GM18511 (cell line): ENCODE data around the gene SPTB.

ENCODE experiments used
- ATAC-seq: cut with Tn5 transposase; IDR thresholded peaks from one replicate; pipeline ENCODE4 v1.9.1; 2021; ENCODE audit warnings: mild to moderate bottlenecking, moderate library complexity; ENCODE audit not compliant: unreplicated experiment

The SPTB gene

GRCh38 chr14:64792871-64793560, 86.7 kb downstream of the SPTB start:
- ATAC-seq: no peak

GRCh38 chr14:64792231-64792630, 87.5 kb downstream of the SPTB start:
- no peak for ATAC-seq

DNA sequence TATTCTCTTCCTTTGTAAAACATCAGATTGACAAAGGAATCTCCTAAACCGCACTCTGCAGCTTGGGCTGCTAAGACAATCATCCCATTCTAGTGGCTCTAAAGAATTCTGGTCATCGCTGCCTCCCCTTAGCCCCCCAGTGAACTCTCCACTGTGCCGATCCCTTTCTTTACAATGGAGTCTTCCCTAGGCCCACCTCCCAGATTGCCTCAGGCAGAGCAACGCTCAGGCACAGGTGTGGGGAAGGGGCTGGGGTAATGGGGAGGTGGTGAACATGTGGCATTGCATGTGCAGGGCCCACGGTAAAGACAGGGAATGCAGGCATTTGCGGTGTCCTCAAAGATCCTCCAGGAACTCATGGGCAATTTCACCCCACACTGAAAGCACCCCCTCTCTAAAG, 89.2 kb downstream of the SPTB start:
- no peak for ATAC-seq

DNA sequence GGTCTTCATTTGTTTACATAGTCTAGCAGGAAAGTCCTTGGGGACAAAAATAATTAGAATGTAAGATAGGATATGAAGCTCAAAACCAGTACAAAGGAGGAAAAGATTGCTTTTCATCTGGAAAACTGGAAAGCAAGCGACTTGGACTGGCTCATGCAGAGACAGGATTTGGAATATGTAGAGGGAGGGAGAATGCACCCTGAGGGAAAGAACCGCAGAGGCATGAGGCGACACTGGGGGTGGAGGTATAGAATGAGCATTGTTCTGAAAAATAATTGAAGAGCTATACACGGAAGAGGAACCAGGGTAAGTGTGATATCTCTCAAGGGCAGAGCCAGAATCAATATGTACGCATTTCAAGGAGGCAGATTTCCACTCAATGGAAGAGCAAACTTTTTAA, 90.0 kb downstream of the SPTB start:
- no peak for ATAC-seq

DNA sequence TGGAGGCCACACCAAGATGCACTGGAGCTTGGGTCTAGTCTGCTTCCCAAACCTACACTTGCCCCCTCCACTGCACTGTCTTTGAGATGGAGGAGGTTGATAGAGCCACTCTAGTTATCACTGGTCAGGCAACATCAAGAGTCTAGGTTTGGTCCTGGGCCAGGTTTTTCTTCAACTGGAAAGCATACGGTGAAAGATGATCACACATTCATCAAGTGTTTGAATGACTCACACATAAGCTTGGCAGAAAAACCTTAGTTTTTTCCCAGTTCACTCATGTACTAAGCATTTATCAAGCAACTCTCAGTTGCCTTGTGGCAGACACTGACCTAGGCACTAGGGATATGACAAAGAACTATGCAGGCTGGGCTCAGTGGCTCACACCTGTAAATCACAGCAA, 91.0 kb downstream of the SPTB start:
- no peak for ATAC-seq

GRCh38 chr14:64787619-64788018, 92.1 kb downstream of the SPTB start:
- no peak for ATAC-seq

- no peak for ATAC-seq
Observed at GRCh38 chr14:64786296-64787149, 93.2 kb downstream of the SPTB start.

GRCh38 chr14:64784006-64784405, 95.7 kb downstream of the SPTB start:
- no peak for ATAC-seq

DNA sequence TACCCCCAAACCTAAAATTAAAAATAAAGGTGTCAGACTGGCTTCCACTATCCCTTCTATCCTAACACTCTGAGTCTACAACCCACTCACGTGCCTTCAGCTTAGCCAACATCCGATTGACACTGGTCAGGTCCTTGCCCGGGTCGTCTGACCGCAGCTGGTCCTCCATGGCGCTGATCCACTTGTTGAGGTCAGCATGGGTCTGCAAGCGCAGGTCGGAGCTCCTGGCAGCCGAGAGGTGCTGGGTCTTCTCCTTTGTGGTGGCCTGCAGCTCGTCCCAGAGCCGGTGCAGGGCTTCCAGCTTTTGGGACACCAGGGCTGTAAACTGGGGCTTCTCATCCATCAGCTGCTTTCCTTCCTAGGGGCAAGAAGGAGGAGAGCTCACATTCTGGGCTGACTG, 97.5 kb downstream of the SPTB start:
- no peak for ATAC-seq

- ATAC-seq: no peak
Observed at GRCh38 chr14:64779472-64779871, 100.2 kb downstream of the SPTB start.

DNA sequence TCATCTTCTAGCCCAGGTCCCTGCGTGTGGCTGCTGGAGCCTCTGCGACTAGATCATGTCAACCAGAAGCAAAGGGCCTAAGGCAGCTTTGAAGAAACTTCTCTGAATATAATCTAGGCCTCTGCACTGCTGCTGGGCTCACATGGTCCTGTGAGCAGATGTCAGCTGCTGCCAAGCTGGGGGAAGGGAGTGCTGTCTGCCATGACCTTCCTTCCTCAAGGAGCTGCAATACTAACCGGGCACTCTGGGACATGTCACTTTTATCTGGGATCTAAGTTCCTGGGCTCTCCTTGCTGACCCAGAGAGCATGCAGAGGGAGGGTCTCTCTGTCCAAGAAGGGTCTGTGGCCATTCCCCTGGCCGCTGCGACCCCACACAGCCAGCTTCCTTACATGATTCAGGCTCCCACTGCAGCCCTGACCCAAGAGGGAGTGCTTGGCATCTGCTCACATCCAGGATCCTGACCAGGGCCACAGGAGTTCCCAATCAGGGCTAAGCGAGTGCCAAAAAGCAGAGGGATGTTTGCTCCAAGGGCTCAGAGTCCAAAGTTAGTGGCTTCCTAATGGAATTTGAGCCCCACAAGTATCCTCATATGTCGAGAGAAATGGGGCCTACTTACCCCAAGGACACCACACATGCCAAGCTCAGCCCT, 101.5 kb downstream of the SPTB start:
- ATAC-seq: no peak

- no peak for ATAC-seq
Observed at GRCh38 chr14:64777461-64777860, 102.2 kb downstream of the SPTB start.

DNA sequence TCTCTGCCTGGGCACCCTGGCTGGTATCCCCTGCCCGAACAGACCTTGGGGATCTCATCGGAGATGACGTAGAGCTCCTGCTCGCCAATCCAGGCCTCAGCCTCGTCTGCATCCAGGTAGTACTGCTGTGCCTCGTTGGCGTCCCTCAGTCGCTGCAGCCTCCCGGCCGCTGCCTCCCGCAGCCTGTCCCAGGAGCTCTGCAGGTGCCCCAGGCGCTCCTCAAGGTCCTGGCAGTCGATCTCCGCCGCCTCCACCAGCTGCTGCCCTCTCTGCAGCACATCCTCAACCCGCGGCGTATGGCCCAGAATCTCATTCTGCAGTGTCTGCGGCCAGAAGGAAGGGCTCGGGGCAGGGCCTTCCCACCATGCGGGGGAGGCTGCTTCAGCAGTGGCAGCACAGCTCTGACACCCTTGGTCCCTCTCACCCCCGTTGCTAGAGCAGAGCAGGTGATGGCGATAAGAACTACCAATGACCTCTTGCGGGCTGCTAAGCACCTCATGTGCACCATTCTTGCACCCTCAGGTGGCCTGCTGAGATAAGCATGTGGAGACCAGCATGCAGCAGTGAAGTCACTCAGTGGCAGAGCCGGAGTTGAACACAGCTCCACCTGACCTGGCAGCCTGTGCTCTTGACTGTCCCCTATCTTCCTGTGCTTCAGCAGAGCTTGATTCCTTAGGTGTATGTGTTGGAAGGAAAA, 104.5 kb downstream of the SPTB start:
- ATAC-seq: no peak

- no peak for ATAC-seq
Observed at GRCh38 chr14:64774272-64774671, 105.4 kb downstream of the SPTB start.

DNA sequence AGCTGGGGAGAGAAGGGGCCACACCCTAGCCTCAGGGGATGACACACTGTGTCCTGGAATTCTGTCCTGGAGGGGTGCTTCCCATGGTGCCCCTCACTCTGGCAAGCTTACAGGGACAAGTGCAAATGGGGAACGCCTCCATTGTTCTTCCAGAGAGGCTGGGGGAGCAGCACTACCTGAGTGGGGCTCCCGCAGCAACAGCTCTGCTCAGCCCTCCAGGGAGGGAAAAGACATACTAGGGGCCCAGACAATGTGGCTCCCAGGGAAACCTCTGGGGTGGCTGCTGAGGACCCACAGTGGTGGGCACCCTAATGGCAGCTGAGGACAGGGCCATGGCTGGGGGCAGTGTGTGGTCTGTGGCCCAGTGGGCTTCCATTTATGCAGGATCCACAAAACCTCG, 106.1 kb downstream of the SPTB start:
- ATAC-seq: no peak

DNA sequence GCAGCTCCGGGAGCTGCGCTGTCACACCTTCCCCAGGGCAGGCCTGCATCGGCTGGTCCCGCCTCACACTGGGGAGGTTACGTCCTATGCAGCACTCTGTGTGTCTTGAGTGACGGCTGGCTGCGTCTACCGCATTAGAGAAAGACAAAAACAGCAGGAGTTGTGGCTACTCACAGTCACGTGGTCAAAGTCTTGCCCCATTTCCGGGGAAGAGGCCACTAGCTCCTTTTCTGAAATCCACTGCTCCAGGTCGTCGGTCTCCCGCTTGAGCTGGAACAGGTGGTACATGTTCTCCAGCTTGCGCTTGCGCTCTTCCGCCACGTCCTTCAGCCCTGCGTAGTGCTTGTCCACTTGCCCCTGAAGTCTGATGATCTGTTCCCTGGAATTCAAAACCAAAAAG, 106.7 kb downstream of the SPTB start:
- ATAC-seq: no peak

DNA sequence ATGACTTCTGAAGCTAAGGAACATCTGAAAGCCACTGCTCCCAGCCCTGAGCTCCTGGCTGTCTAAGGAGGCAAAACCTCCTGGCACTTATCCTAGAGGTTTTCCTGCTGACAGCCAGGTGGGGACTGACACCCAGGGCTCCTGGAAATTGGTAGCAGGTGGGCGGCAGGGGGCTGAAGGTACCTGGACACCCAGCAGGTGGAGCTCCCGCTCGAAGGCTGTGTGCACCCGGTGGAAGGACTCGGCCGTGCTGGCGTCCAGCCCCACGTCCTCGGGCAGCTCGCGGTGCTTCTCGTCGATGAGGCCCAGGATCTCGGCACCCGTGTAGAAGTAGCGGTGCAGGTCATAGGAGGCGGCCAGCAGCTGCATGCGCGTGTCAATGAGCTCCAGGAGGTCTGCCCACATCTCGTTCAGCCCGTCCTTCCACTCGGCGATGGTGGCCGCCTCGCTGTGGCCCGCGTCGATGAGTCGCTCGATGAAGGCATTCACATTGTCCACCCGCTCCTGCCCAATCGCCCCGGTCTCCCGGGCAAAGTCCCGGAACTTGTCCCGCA, 107.2 kb downstream of the SPTB start:
- no peak for ATAC-seq

- no peak for ATAC-seq
Observed at GRCh38 chr14:64771161-64771560, 108.5 kb downstream of the SPTB start.

DNA sequence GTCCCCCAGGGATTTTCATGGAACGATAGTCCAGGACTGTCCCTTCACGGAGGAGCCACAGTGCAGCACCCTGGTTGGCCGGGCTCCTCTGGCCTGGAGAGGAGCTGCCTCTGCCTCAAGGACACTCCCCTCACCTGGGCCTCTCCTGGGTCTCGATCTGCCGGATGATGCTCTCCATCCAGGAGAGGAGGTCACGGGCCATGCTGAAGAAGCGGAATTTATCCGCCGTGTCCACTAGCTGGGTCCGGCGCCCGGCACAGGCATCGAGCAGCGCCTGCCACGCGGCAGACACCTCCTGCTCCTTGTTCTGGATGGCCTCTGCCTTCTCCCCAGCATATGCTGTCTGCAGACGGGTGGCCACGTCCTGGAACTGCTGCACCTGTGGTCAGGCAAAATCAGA, 109.0 kb downstream of the SPTB start:
- ATAC-seq: no peak

DNA sequence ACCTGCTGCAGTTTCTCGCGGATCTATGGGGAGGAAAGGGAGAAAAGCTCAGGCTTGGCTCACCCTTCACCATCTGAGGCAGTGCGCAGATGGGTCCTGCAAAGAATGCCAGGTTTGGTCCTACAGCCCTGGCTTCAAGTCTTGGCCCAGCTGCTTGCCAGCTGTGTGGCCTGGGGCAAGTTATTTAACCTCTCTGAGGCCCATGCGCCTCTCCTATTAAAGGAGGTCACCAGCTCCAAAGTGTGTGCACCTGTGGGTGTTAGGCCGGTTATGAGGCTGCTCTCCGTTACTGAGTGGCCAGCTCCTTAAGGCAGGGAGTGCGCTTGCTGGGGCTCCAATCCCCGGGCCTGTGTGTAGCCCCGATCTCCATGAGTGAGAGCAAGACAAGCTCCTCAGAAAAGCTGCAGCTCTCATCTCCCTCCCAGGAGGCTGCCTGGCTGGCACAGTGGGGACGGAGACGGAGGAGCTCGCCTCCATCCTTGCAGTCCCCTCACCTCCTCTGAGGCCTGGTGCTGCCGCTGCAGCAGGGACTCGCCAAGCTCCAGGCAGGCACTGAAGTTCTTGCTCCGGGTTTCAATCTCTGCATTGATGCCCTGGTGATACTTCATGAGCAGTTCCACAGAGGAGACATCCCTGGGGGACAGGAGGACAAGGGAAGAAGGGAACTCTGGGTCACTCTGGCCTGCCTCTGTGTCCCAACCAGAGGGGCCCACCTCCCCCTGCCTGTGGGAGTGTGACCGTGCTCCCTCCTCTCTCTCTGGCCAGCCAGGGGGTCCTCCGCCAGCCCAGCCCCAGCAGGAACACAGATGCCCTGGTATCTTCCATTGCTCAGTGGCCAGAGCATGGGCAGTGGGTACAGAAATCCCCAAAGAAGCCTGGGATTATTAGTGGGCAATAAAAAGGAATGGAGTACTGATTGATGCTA, 110.3 kb downstream of the SPTB start:
- no peak for ATAC-seq
